Urothelium cell line (cell line): ENCODE data around the gene ATAD3B.
"Not testable (repeated sequence)": the region's sequence is repeated elsewhere in the genome, so short reads cannot be mapped to it uniquely, and the experiment has no call there.

Experiments
- DNase-seq: peaks from one replicate; pipeline ENCODE4 v3.0.0; 2011; ENCODE audit warnings: low spot score, mixed read lengths
- FAIRE-seq: peaks from 2 replicates; lab custom pipeline; 2011; peaks lifted over from hg19 to GRCh38; lab: Jason Lieb, UNC

The ATAD3B gene

DNA sequence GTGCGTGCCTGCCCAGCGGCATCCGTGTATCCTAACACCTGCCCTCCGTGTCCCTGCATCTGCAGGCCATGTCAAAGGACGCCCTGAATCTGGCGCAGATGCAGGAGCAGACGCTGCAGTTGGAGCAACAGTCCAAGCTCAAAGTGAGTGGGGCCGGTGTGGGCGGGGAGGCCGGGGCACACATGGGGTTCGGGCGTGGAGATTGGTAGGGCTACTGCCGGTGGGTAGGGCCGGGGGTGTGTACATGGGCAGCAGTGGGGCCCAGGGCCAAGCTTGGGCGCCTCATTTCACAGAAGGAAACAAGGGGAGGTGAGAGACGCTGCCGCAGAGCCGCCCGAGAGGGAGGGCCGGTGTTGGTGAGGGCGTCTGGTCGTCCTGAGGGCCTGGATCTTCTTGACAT, 20.9 kb upstream of the ATAD3B start:
- peak; percentile 75 for FAIRE-seq
- not testable (repeated sequence) for DNase-seq

DNA sequence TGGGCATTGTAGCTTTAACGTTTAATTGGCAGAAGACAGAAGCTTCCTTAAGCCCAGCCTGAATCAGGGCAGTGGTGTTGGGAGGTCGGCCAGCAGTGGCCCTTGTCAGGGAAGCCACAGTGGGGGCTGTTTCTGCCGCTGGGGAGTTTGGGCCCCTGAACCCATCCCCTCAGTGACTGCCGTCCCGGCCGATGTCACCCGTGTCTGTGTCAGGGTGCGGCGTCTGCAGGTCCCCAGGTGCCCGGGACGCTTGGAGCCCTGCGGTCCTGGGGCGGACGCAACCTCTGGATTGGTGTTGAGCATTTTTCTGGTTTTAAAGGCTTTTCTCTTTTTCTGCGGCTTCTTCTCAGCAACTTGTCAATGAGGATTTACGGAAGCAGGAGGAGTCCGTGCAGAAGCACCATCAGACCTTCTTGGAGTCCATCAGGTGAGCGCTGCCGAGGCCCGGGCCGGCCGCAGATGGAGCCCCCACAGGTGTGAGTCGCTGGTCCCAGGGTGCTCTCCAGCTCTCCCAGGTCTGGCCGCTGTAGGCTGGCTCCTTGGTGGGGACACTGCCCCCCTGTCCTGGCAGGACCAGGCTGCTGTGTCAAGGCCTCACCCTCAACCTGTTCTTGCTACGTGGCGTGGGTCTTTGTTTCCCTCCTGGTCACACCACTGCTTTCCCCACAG, 19.7 kb upstream of the ATAD3B start:
- DNase-seq (no peak), FAIRE-seq (no peak)

DNA sequence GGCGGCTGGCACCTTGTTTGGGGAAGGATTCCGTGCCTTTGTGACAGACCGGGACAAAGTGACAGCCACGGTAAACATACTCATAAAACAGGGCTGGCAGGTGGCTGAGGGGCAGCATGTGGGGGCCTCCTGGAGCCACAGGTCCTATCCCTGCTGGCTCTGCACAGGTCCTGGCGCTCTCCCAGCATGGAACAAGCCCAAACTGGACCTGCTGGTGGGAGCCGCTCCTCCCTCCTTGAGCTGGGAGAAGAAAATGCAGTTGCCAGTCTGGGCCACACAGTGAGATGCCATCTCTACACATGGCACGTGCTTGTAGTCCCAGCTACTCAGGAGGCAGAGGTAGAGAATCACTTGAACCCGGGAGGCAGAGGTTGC, 19.2 kb upstream of the ATAD3B start:
- not testable (repeated sequence) for FAIRE-seq, DNase-seq

DNA sequence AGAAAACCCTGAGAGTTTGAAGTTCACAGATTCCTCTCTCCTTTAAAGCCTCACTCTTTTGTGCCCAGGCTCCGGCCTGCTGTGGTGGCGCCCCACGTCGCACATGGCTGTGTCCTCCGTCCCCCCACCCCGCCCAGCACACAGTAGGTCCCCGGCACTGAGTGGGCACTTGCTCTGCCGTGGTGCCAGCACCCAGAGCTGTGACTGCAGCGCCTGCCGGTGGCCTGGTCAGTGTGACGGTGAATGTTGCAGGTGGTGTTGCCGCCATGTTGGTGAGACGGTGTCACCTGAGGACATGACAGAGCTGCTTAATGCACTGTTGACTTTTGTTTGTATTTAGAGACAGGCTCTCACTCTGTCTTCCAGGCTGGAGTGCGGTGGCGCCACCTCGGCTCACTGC, 18.7 kb upstream of the ATAD3B start:
- DNase-seq (no peak), FAIRE-seq (no peak)

DNA sequence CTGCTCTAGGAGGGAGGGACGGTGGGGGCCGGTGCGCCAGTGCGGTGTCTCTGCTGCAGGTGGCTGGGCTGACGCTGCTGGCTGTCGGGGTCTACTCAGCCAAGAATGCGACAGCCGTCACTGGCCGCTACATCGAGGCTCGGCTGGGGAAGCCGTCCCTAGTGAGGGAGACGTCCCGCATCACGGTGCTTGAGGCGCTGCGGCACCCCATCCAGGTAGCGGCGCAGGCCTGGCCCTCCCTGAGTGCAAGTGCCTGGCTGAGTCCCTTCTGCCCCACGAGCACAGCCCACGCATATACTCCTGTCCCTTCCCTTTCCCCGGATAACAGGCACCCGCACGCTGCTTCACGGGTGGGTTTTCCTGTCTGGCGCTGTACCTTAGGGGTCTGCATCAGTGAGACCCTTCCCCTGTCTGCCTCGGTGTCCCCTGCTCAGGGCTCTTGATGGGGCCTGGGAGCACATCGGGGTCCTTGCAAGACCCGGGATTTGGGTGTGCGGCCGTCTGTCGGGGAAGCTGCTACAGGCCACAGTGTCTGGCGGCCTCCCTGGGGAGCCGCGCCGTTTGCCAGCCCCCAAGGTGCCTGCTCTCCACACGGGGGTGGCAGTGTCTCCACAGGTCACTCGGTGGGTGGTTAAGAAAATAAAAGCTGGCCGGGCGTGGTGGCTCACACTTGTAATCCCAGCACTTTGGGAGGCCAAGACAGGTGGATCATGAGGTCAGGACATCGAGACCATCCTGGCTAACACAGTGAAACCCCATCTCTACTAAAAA, 17.1 kb upstream of the ATAD3B start:
- DNase-seq, FAIRE-seq: not testable (repeated sequence)

DNA sequence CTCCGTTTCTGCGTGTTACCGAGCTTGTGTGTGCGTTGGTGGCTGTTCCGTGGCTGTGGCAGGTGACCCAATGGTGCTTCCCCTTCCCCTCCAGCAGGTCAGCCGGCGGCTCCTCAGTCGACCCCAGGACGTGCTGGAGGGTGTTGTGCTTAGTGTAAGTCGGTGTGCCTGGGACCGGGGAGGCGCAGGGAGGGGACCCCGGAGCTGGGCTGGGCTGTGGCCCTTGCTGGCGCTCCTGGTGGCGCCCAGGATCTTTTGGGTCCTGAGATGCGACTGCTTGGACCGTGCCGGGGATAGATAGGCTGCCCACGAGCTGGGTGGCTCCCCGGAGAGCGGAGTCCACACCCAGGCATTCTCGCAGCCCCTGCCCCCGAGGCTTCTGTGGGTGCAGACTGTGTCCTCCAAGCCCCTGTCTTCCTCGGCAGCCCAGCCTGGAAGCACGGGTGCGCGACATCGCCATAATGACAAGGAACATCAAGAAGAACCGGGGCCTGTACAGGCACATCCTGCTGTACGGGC, 16.1 kb upstream of the ATAD3B start:
- FAIRE-seq = no peak
- no peak for DNase-seq

DNA sequence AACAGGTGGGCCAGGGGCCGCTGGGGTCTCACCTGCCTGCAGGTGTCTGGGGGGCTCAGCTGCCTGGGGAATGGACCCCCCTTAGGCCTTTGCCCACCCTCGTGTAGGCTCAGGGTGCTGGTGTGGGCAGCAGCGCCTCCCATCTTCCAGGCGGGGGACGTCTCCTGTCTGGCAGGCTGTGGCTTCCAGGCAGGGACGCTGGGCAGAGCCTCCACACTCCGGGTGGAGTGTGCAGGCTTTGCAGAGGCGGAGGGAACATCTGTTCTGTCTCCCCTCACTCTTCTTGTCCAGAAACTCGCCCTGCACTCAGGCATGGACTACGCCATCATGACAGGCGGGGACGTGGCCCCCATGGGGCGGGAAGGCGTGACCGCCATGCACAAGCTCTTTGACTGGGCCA, 15.6 kb upstream of the ATAD3B start:
- not testable (repeated sequence) for FAIRE-seq, DNase-seq

DNA sequence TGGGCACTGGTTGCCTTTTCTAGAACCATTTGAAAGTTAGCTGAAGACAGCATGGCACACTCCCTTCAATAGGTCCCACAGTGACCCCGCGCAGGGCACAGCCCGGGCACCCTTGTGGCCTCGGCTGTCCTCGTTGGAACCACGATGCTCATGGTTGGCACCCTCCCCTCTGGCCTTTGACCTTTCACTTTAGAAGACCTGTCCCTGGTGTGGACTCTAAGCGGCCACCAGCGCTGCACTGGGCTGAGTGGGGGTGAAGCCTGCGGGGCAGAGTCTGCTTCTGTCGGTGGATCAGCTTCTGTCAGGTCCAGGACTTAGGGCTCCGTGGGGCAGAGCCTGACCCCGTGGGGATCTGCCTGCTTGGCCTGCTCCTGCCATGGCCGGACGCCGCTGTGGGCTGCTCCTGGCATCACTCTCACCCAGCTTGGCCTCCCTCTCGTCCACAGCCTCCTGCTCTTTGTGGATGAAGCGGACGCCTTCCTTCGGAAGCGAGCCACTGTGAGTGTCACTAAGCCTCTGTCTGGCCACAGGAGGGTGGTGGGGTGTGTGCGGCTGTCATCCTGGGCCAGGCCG, 14.8 kb upstream of the ATAD3B start:
- not testable (repeated sequence) for DNase-seq, FAIRE-seq

DNA sequence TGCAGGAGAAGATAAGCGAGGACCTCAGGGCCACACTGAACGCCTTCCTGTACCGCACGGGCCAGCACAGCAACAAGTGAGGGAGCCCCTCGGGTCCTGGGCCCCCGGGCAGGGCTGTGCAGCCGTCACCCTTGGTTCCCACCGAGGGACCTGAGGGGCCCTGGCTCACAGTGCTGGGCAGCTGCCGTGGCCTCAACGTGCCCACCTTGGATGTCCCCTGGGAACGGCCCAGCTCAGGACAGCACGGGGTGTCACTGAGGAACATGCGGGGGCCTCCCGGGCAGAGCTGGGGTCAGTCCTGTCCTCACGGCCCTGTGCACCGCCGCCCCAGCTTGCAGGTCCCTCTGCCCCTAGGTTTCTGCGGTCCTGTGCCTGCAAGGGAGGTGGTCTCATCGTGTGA, 12.4 kb upstream of the ATAD3B start:
- not testable (repeated sequence) for FAIRE-seq, DNase-seq

DNA sequence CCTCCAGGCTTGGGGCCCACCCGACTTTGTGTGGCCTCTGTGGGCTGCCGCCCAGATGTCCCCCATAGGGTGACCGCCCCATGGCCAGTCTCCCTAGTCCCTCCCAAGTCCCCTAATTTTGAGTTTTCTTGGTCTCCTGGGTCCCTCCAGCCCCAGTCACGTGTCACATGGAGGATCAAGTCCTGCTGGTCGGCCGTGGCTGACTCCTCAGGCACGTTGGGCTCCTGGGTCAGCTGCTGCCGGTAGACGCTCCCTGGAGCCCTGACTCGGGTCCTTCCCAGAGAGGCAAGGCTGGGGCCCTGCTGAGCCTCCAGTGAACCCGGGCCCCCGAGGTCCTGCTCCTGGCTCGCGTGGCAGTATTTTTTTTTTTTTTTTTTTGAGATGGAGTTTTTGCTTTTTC, 11.9 kb upstream of the ATAD3B start:
- DNase-seq, FAIRE-seq: not testable (repeated sequence)

DNA sequence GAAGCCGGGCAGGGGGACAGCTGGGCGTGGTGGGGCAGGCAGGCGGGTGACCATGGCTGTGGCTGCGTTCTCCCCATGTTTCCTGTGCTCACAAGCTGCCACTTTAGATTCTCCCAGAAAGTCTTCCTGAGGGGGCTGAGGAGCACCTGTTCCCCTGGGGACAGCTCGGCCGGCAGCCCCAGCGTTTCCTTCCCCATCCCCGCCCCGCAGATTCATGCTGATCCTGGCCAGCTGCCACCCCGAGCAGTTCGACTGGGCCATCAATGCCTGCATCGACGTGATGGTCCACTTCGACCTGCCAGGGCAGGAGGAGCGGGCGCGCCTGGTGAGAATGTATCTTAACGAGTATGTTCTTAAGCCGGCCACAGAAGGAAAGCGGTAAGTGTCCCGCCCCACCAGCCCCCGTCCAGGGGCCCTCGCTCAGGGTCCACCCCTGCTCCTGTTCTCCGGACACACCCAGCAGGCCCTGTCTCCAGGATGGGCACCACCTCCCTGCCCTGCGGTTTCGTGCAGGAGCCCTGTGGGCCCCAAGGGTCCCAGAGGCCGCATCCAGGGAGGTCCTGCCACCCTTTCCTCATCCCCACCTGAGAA, 10.9 kb upstream of the ATAD3B start:
- DNase-seq = no peak
- FAIRE-seq = no peak

DNA sequence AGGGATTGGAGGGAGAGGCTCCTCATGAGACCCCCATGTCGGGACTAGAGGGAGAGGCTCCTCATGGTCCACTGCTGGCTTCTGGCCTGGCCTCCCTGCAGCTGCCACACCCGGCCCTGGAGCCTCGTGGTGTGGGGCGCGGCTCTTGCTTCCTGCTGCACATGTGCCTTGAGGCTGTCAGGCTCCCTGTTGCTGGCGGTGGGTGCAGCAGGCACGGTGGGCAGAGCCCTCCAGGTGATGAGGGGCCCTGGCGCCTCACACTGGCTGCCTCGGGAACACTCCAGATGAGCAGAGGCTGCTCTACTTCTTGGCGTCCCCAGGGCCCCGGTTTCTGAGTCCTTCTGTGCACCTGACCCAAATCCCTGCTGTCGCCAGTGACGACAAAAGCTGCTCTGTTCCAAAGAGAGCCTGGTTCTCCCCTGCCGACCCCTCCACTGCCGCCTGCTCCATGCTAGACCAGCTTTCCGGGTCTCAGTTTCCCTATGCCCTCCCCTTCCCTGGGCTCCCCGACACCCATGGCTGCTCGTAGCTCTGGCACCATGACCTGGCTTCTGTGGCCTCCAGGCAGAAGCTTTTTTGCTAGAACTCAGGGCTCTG, 9.7 kb upstream of the ATAD3B start:
- no peak for DNase-seq

DNA sequence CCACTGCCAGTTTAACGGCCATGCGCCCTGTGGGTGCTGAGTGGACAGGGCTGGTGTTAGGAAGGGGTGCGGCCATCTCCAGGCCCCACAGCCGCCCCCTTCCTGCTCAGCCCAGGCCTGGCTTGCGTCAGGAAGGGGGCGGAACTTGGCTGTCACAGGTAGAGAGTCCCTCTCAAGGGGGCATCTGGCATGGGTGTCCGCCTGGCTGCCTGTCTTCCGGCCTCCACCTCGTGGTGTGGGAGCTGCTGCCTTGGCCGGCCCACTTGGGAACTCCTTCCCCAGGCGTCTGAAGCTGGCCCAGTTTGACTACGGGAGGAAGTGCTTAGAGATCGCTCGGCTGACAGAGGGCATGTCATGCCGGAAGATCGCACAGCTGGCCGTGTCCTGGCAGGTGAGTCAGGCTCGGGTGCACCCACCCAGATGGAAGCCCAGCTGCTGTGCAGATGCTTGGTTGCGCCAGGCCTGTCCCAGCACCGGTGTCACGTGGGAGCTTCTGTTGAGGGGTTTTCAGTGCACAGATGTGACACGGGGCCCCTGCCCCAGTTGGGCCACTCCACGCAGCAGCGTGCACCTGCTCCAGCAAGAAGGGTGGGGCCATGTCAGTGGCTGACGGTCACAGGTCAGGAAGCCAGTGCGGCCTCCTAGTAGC, 9.1 kb upstream of the ATAD3B start:
- FAIRE-seq (no peak), DNase-seq (no peak)

More for the DNA sequence above, 9.7 kb upstream of the ATAD3B start:
- FAIRE-seq = no peak

DNA sequence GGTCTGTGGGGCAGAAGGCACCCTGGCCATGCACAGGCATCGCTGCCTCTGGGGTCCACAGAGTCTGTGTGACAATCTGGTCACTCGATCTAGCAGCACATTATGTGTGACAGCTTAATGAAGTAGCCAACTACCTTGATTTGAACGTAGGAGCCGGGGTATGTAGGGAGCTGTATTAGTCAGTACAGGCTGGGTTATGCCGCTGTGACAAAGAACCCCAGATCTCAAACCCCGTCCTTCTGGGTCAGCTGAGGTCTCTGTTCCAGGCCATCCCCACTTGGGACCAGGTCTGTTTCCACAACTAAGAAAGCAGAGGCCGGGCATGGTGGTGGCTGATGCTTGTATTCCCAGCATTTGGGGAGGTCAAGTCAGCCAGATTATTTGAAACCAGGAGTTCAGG, 8.3 kb upstream of the ATAD3B start:
- no peak for DNase-seq
- no peak for FAIRE-seq

DNA sequence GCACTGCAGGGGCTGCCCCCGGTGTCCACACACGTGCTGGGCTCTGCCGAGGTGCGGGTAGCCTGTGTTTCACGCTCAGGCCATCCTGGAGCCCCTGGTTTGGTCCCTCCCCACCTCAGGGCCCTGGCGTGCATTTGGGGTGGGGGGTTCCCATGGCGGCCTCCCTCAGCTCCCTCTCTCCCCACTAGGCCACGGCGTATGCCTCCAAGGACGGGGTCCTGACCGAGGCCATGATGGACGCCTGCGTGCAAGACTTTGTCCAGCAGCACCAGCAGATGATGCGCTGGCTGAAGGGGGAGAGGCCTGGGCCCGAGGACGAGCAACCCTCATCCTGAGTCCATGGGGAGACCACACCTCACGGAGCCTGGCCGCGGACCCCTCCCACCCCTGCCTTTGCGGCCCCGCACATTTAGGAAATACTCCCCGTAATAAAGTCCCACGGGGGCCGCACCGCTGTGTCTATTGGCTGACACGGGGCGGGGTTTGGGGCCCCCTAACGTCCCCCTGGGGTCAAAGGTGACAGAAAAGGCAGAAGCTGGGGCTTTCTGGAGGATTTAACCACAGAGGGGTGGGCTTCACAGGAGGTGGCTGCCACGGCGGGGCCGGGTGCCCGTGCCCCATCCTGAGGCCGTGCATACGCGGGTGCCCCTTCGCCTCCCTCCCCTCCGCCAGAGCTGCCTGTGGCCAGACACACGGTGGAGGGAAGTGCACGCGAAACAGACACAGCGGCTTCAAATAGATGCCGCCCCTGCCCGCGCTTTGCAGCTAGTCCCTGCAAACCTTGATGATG, 3.2 kb upstream of the ATAD3B start:
- not testable (repeated sequence) for FAIRE-seq, DNase-seq

DNA sequence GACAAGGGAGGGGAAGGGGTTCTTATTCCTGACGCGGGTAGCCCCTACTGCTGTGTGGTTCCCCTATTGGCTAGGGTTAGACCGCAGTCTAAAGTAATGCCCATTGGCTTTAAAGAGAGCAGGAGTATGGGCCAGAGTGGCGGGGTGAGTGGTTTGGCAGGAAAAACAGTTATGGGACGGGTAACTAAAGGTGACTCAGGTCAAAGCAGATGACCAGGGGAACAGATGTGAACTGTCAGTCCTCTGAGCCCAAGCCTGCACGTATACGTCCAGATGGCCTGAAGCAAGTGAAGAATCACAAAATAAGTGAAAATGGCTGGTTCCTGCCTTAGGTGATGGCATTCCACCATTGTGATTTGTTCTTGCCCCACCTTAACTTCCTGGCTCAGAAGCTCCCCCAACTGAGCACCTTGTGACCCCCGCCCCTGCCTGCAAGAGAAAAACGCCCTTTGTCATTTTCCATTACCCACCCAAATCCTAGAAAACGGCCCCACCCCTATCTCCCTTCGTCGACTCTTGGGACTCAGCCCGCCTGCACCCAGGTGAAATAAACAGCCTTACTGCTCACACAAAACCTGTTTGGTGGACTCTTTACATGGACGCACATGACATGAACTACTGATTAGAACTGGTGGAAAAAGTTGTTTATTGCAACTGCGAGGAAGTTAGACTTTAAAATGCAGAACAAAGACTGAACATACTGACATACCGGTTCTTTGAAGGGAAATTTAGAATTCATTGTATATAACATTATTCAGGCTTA, 758 bp upstream of the ATAD3B start:
- DNase-seq (no peak), FAIRE-seq (no peak)

DNA sequence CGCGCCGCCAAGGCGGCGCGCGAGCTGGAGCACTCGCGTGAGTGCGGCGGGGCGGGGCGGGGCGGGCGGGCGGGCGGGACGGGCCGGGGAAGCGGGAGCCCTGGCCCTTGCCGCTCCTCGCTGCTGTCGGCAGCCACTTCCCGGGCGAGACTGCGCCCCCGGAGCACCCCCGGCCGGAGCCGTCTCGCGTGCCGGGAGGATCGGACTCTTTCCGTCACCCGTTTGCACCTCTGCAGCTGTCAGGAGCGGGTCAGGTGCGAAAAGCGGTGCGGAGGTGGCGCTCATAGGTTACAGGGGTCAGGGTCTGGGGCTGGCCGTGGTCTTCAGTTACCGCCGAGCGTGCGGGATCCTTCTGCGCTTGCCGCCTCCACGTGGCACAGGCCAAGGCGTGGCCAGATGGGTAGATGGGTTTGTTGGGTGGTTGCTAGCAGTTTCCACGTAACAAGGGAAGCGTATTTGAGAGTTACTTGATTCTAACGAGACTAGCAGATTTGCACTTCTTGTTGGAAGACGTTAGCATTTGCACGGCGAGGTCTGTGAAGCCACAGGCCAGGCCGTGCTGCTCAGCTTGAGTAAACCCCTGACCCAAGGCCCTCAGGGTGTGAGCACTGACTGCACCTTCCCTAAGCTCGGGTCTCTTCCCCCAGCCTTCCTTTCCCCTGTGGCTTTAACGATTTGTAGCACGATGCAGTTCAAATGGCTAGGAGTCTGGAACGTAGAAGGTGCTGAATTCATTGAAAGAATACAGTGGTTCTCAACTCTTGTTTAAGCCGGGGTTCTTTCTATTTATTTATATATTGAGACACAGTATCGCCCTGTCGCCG, 700 bp downstream of the ATAD3B start:
- DNase-seq, FAIRE-seq: not testable (repeated sequence)

DNA sequence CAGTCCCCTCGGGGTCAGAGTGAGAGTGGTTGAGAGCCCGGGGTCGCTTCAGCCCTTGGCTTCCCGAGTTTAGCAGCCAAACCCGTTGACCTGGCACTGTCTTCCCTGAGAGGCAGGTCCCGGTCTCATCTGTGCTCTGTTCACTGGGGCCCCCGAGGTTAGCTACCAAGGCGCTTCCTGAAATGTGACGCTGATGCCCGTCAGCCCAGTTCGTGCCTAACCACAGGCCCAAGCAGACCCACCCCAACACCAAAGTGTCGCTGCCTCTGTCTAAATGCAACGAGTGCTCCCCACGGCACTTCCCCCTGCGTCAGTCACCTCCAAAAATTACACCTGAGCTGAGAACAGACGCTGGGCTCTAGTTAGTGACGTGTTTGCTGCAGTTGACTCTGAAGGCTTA, 4.4 kb downstream of the ATAD3B start:
- FAIRE-seq, DNase-seq: not testable (repeated sequence)
